Mesendoderm (in vitro differentiated cells): ENCODE results near the gene NUCB2.

Experiments used
- DNase-seq: peaks from one replicate; pipeline ENCODE4 v3.0.0; 2013
- H2AK5ac ChIP-seq: 2 replicates; pipeline ENCODE4 v1.6.1; 2013; ENCODE audit warnings: low read length, inconsistent platforms
- H2BK120ac ChIP-seq: 2 replicates; pipeline ENCODE4 v1.6.1; 2013; ENCODE audit warnings: low read depth, mild to moderate bottlenecking, low read length, moderate library complexity, mixed read lengths
- H2BK15ac ChIP-seq: replicated peaks from 2 replicates; pipeline ENCODE4 v1.6.1; 2013; ENCODE audit warnings: low read depth, mild to moderate bottlenecking, moderate library complexity
- H2BK5ac ChIP-seq: 2 replicates; pipeline ENCODE4 v1.6.1; 2013; ENCODE audit warnings: low read length, inconsistent platforms
- H3K18ac ChIP-seq: 2 replicates; pipeline ENCODE4 v1.6.1; 2013; ENCODE audit warnings: mild to moderate bottlenecking, low read length, mixed read lengths
- H3K23ac ChIP-seq: one replicate; pipeline ENCODE4 v1.6.1; 2013; ENCODE audit warnings: low read length
- H3K27ac ChIP-seq: 2 replicates; pipeline ENCODE4 v1.5.1; 2013; ENCODE audit warnings: low read depth, mild to moderate bottlenecking, inconsistent platforms, low read length, moderate library complexity
- H3K27me3 ChIP-seq: 2 replicates; pipeline ENCODE4 v1.6.1; 2013; ENCODE audit warnings: low read length, control low read depth, mild to moderate bottlenecking, inconsistent platforms; ENCODE audit not compliant: insufficient read depth, poor library complexity
- H3K36me3 ChIP-seq: 2 replicates; pipeline ENCODE4 v1.6.1; 2013; ENCODE audit warnings: low read length, inconsistent platforms; ENCODE audit not compliant: control insufficient read depth, insufficient read depth
- H3K4ac ChIP-seq: one replicate; pipeline ENCODE4 v1.6.1; 2013; ENCODE audit warnings: low read depth, mild to moderate bottlenecking, low read length, moderate library complexity
- H3K4me1 ChIP-seq: 2 replicates; pipeline ENCODE4 v1.6.1; 2013; ENCODE audit warnings: low read depth, low read length, inconsistent platforms; ENCODE audit not compliant: control insufficient read depth
- H3K4me2 ChIP-seq: 2 replicates; pipeline ENCODE4 v1.6.1; 2013; ENCODE audit warnings: low read length
- H3K4me3 ChIP-seq: 2 replicates; pipeline ENCODE4 v1.5.1; 2013; ENCODE audit warnings: mild to moderate bottlenecking, low read length
- H3K56ac ChIP-seq: one replicate; pipeline ENCODE4 v1.6.1; 2013; ENCODE audit warnings: low read length
- H3K79me1 ChIP-seq: 2 replicates; pipeline ENCODE4 v1.6.1; 2013; ENCODE audit warnings: low read length, inconsistent platforms
- H3K79me2 ChIP-seq: 2 replicates; pipeline ENCODE4 v1.6.1; 2013; ENCODE audit warnings: mild to moderate bottlenecking, low read length; ENCODE audit not compliant: control insufficient read depth, insufficient read depth
- H3K9ac ChIP-seq: 2 replicates; pipeline ENCODE4 v1.6.1; 2013; ENCODE audit warnings: low read length, inconsistent platforms
- H4K5ac ChIP-seq: one replicate; pipeline ENCODE4 v1.6.1; 2013; ENCODE audit warnings: low read length
- H4K8ac ChIP-seq: one replicate; pipeline ENCODE4 v1.6.1; 2013; ENCODE audit warnings: low read depth, mild to moderate bottlenecking, control low read depth, low read length, moderate library complexity
- WGBS: extraction: QIAGEN DNeasy Blood & Tissue Kit; methylation state at CpG from one replicate; pipeline ENCODE4 v1.1.7; 2013; ENCODE audit warnings: low lambda C conversion rate, missing lambda C conversion rate; ENCODE audit not compliant: insufficient coverage; ENCODE audit errors: extremely low coverage; 5-methylcytosine and 5-hydroxymethylcytosine counted together

The NUCB2 gene

DNA sequence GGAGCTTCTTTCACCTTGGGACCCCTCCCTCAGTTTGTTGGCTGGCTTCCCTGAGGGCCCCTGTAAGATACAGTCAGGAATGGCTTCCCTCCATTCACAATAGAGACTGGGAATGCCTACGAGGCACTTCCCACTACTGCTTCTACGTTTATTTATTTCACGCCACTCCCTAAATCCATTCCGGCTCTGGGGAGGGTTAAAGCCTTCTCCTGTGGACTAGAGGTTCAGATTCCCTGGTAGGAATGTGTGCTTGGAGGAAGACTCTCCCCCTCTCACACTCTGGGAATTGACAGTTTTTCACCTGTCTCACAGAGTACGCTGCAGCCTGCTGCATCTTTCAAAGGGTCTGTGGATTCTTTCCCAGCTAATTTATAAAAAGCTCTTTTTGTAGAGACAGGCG is 3.3 kb upstream of the NUCB2 start:
- Histone ChIP-seq H3K4me3 (no peak overlapping the region), H2AK5ac (no peak overlapping the region), H3K4ac (no peak overlapping the region), H3K4me2 (no peak overlapping the region), H3K23ac (no peak overlapping the region), H4K5ac (no peak overlapping the region), H3K18ac (no peak overlapping the region), H3K79me2 (no peaks in the 10 kb centered on the region), H2BK5ac (no peak overlapping the region), H3K56ac (no peak overlapping the region), H3K79me1 (no peaks in the 10 kb centered on the region), H3K4me1 (no peaks in the 10 kb centered on the region), H3K27me3 (no peaks in the 10 kb centered on the region), H2BK15ac (no peak overlapping the region), H2BK120ac (no peak overlapping the region), H3K9ac (no peak overlapping the region), H3K36me3 (no peaks in the 10 kb centered on the region), H3K27ac (no peak overlapping the region), H4K8ac (no peak overlapping the region)
- DNase-seq = no peak
- no CpG with 5 or more reads among the region's 6 CpGs for WGBS

DNA sequence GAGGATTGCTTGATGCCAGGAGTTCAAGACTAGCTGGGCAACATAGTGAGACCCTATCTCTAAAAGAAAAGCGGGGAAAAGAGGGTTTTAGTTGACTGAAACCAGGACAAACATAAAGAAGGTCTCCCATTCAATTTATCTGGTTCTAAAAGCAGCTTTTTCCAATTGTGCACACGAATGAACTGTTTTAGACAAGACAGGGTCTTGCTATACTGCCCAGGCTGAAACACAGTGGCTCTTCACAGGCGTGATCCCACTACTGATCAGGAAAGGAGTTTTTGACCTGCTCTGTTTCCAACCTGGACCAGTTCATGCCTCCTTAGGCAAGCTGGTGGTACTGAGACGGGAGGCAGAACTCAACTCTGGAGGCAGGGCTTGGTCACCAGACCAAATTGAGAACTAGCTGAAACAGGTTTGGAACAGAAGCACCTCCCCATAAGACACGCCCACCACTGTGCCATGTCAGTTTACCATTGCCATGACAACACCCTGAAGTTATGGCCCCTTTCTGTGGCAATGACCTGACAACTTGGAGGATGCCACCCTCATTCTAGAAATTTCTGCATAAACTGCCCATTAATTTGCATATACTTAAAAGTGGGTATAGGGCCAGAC is 2.8 kb upstream of the NUCB2 start:
- no CpG with 5 or more reads among the region's 5 CpGs for WGBS
- Histone ChIP-seq H3K27me3 (no peaks in the 10 kb centered on the region), H3K27ac (no peak overlapping the region), H3K4me1 (no peaks in the 10 kb centered on the region), H3K4me2 (no peak overlapping the region), H4K8ac (no peak overlapping the region), H2BK15ac (no peak overlapping the region), H2BK5ac (no peak overlapping the region), H3K56ac (no peak overlapping the region), H2AK5ac (no peak overlapping the region), H3K18ac (no peak overlapping the region), H2BK120ac (no peak overlapping the region), H4K5ac (no peak overlapping the region), H3K4me3 (no peak overlapping the region), H3K79me2 (no peaks in the 10 kb centered on the region), H3K9ac (no peak overlapping the region), H3K23ac (no peak overlapping the region), H3K79me1 (no peaks in the 10 kb centered on the region), H3K36me3 (no peaks in the 10 kb centered on the region), H3K4ac (no peak overlapping the region)
- peak; percentile 87 for DNase-seq

DNA sequence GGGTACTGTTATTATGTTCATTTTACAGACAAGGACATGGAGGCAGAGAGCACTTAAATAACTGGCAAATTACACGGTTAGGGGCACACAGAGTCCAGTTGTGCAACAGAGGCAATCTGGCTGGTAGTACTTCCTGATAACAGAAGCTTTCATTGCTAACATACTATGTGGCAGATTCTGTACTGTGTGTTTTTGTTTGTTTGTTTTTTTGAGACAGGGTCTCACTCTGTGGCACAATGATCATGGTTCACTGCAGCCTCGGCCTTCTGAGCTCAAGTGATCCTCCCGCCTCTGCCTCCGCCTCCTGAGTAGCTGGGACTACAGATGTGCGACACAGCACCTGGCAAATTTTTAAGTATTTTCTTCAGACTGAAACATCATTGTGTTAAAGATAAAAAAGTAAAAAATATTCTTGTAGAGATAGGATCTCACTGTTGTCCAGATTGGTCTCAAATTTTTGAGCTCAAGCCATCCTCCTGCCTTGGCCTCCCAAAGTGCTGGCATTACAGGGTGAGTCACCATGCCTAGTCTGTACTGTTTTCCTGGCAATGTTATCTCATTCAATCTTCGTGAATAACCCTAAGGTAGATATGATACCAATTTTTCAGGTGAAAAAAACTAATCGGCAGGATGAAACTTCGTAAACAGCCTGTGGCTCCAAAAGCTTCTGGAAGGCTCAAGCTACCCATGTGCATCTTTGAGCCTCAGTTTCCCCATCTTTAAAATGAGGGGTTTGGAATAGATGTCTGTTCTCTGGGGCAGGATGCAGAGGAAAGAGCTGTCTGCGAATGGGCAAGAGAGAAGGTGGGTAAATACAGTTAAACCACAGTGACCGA is 921 bp upstream of the NUCB2 start:
- no peak overlapping the region for H3K27ac ChIP-seq
- H3K4me2 ChIP-seq = peak overlapping the region; percentile 96
- no peaks in the 10 kb centered on the region for H3K79me1 ChIP-seq
- H3K27me3 ChIP-seq = no peaks in the 10 kb centered on the region
- H3K56ac ChIP-seq = peak overlapping the region; percentile 97
- no peak overlapping the region for H2AK5ac ChIP-seq
- H3K4me1 ChIP-seq = no peaks in the 10 kb centered on the region
- H4K8ac ChIP-seq = peak overlapping the region; percentile 57
- peak overlapping the region; percentile 63 for H3K4me3 ChIP-seq
- H3K4ac ChIP-seq = no peak overlapping the region
- no peak overlapping the region for H2BK5ac ChIP-seq
- peak overlapping the region; percentile 62 for H2BK120ac ChIP-seq
- DNase-seq = no peak
- no peak overlapping the region for H2BK15ac ChIP-seq
- H3K9ac ChIP-seq = peak overlapping the region; percentile 87
- no CpG with 5 or more reads among the region's 10 CpGs for WGBS
- peak overlapping the region; percentile 68 for H4K5ac ChIP-seq
- H3K23ac ChIP-seq = no peak overlapping the region
- H3K36me3 ChIP-seq = no peaks in the 10 kb centered on the region
- peak overlapping the region; percentile 95 for H3K18ac ChIP-seq
- no peaks in the 10 kb centered on the region for H3K79me2 ChIP-seq

DNA sequence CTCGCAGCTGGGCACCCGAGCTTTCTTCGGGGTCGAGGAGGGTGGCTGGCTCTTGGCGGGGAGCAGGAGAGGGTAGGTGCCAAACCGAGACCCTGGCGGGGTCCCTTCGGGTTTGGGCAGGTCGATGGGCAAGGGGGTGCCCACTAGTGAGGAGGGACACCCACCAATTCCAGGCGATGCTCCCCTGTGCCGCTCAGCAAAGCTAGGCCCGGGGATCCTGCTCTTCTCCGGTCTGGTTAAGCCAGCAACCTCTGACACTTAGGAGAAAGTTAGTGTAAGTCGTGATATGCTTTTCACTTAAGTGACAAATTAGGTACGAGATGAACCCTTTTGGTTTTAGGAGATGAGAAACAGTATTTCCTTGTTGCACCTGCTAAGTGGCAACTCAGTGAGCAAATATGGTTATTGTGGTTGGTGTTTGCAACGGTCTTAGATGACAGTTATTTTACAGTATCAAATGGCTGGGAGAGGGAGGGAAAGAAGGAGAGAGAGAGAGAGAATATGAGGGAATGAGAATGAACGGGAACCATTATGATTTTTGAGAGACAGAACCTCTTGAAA is 565 bp downstream of the NUCB2 start:
- H3K4me3 ChIP-seq = peak overlapping the region; percentile 77
- no CpG with 5 or more reads among the region's 17 CpGs for WGBS
- H3K23ac ChIP-seq = no peak overlapping the region
- H3K4me1 ChIP-seq = no peaks in the 10 kb centered on the region
- H3K9ac ChIP-seq = peak overlapping the region; percentile 74
- H4K8ac ChIP-seq = no peak overlapping the region
- H3K18ac ChIP-seq = peak overlapping the region; percentile 65
- H3K79me2 ChIP-seq = no peaks in the 10 kb centered on the region
- no peak overlapping the region for H2BK120ac ChIP-seq
- H3K27ac ChIP-seq = no peak overlapping the region
- no peak overlapping the region for H2AK5ac ChIP-seq
- H3K56ac ChIP-seq = peak overlapping the region; percentile 90
- H3K79me1 ChIP-seq = no peaks in the 10 kb centered on the region
- no peak overlapping the region for H2BK15ac ChIP-seq
- peak overlapping the region; percentile 92 for H3K4me2 ChIP-seq
- H4K5ac ChIP-seq = no peak overlapping the region
- no peaks in the 10 kb centered on the region for H3K27me3 ChIP-seq
- peak; percentile 14 for DNase-seq
- no peak overlapping the region for H3K4ac ChIP-seq
- no peaks in the 10 kb centered on the region for H3K36me3 ChIP-seq
- no peak overlapping the region for H2BK5ac ChIP-seq

DNA sequence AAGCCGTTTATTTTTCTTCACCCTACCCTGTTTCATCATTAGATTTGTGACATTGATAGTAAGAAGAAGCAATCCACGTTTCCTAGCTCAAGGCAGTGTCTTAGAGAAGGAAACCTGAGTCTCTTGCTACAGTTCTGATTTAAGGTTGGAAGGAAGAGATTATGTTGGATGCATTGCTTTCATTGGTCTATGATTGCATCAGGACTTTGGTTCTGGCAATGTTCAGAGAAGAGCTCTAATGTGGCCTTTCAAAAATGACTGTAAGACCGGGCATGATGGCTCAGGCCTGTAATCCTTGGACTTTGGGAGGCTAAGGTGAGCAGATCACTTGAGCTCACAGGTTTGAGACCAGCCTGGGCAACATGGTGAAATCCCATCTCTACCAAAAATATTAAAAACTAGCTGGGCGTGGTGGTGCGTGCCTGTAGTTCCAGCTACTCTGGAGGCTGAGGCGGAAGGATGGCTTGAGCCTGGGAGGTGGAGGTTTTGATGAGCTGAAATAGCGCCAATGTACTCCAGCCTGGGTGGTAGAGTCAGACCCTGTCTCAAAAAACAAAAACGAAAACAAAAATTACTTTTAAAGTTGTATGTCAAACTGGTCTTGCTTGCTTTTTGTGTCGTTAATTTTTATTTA is 4.1 kb downstream of the NUCB2 start:
- H3K4ac ChIP-seq = no peak overlapping the region
- no peak overlapping the region for H2BK120ac ChIP-seq
- no peak for DNase-seq
- no peak overlapping the region for H3K18ac ChIP-seq
- H4K5ac ChIP-seq = no peak overlapping the region
- H3K79me2 ChIP-seq = no peaks in the 10 kb centered on the region
- H3K79me1 ChIP-seq = no peaks in the 10 kb centered on the region
- no peak overlapping the region for H3K4me3 ChIP-seq
- no peaks in the 10 kb centered on the region for H3K27me3 ChIP-seq
- no peak overlapping the region for H3K56ac ChIP-seq
- H3K4me2 ChIP-seq = no peak overlapping the region
- H4K8ac ChIP-seq = no peak overlapping the region
- H2AK5ac ChIP-seq = no peak overlapping the region
- no peak overlapping the region for H3K23ac ChIP-seq
- WGBS = no CpG with 5 or more reads among the region's 9 CpGs
- no peak overlapping the region for H2BK15ac ChIP-seq
- H3K27ac ChIP-seq = no peak overlapping the region
- no peaks in the 10 kb centered on the region for H3K4me1 ChIP-seq
- no peaks in the 10 kb centered on the region for H3K36me3 ChIP-seq
- H2BK5ac ChIP-seq = no peak overlapping the region
- no peak overlapping the region for H3K9ac ChIP-seq
